Measurements from ENCODE around the gene LIF.

Gene LIF

DNA sequence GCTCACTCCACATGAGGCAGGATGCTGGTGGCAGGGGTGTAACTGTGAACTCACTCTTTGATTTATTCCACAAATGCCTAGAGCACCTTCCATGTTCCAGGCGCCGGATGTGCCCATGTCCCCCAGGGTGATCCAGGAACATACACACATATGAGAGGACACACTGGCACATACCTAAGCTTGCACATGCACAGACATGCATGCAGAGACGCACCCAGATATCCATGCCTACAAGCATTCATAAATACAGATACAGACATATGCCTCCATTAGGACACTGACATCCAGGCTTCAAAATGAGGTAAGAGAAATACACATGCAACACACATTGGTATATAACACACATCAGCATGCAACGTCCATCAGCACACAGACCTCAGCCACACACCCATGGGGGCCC, 15.6 kb upstream of the LIF start:
- TF ChIP-seq, protein P1, sequence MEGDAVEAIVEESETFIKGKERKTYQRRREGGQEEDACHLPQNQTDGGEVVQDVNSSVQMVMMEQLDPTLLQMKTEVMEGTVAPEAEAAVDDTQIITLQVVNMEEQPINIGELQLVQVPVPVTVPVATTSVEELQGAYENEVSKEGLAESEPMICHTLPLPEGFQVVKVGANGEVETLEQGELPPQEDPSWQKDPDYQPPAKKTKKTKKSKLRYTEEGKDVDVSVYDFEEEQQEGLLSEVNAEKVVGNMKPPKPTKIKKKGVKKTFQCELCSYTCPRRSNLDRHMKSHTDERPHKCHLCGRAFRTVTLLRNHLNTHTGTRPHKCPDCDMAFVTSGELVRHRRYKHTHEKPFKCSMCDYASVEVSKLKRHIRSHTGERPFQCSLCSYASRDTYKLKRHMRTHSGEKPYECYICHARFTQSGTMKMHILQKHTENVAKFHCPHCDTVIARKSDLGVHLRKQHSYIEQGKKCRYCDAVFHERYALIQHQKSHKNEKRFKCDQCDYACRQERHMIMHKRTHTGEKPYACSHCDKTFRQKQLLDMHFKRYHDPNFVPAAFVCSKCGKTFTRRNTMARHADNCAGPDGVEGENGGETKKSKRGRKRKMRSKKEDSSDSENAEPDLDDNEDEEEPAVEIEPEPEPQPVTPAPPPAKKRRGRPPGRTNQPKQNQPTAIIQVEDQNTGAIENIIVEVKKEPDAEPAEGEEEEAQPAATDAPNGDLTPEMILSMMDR (IDR thresholded peaks at IDR 0.05): no peak
- Histone ChIP-seq H3K27ac (no peak overlapping the region), H3K9me3 (ENCODE audit: control insufficient read depth, low read length) (no peaks in the 10 kb centered on the region), H3K4me1 (no peaks in the 10 kb centered on the region), H3K27me3 (ENCODE audit: control insufficient read depth, insufficient read depth, low read length) (no peaks in the 10 kb centered on the region), H2AFZ (no peak overlapping the region), H3K79me2 (no peaks in the 10 kb centered on the region), H3K9ac (no peak overlapping the region), H3K4me2 (ENCODE audit: low read length) (no peak overlapping the region), H3K4me3 (ENCODE audit: low read depth, low read length) (no peak overlapping the region), H3K36me3 (ENCODE audit: control insufficient read depth, insufficient read depth, low read length) (no peaks in the 10 kb centered on the region)

DNA sequence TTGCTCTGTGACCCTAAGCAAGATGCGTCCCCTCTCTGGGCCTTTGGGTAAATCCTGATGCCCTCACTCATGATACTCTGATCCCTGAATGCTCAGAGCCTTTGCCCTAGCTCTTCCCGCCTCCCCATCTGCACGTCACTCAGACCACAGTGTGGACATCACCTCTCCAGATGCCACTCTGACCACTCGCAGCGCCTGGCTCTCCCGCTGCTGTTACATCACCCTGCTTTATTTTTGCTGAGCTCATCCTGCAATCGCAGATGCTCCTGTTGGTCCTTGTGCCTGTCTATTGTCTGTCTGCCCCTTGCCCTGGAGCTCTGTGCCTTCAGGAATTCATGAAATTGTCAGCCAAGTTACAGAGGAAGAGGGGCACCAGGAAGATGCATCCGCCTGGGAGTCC, 14.6 kb upstream of the LIF start:
- Histone ChIP-seq H3K4me1 (no peaks in the 10 kb centered on the region), H3K27me3 (ENCODE audit: control insufficient read depth, insufficient read depth, low read length) (no peaks in the 10 kb centered on the region), H3K27ac (no peak overlapping the region), H3K79me2 (no peaks in the 10 kb centered on the region), H3K4me3 (ENCODE audit: low read depth, low read length) (no peak overlapping the region), H3K36me3 (ENCODE audit: control insufficient read depth, insufficient read depth, low read length) (no peaks in the 10 kb centered on the region), H3K9ac (no peak overlapping the region), H3K4me2 (ENCODE audit: low read length) (no peak overlapping the region), H3K9me3 (ENCODE audit: control insufficient read depth, low read length) (no peaks in the 10 kb centered on the region), H2AFZ (no peak overlapping the region)
- TF ChIP-seq, protein P1 (IDR thresholded peaks at IDR 0.05): no peak

DNA sequence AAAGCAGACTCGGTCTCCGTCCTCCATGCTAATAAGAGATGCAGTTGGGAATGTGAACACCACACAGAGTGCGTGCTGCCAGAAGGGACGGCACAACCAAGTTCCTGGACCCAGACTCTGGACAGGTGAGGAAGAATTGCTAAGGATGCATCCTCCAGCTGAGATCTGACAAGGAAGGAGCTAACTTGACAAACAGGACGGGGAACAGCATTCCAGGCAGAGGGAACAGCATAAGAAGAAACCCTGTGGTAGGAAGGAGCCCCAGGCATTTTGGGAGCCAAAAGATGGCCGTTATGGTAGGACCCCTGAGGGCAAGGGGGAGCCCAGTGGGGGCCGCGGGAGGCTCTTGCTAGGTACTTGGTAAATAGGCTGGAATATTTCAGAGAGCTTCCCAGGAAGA, 14.1 kb upstream of the LIF start:
- H3K9ac ChIP-seq: no peak overlapping the region

DNA sequence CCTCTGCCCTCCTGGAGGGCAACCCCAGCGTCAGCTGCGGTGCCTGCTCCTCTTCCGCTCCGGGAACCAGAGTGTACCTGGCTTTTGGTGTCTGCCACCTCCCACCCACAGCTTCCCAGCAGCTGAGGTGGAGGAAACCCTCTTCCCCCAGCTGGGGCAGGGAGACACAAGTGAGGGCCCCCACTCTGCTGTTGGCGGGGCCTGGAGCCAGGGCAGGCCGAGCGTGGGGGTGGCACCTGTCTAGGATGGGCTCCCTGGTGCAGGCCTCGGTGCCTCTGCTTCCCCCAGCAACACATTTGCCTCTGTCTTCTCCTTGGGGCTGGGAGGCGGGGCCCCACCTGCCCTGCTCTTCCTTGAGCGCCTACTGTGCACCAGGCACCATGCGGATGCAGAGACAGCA, 13.7 kb upstream of the LIF start:
- Histone ChIP-seq H3K79me2 (no peaks in the 10 kb centered on the region), H3K9me3 (ENCODE audit: control insufficient read depth, low read length) (no peaks in the 10 kb centered on the region), H3K4me1 (no peaks in the 10 kb centered on the region), H2AFZ (no peak overlapping the region), H3K9ac (no peak overlapping the region), H3K36me3 (ENCODE audit: control insufficient read depth, insufficient read depth, low read length) (no peaks in the 10 kb centered on the region), H3K4me2 (ENCODE audit: low read length) (no peak overlapping the region), H3K27ac (no peak overlapping the region), H3K27me3 (ENCODE audit: control insufficient read depth, insufficient read depth, low read length) (no peaks in the 10 kb centered on the region), H3K4me3 (ENCODE audit: low read depth, low read length) (no peak overlapping the region)
- TF ChIP-seq, protein P1 (IDR thresholded peaks at IDR 0.05): no peak

More for the DNA sequence above, 14.1 kb upstream of the LIF start:
- Histone ChIP-seq H3K9me3 (ENCODE audit: control insufficient read depth, low read length) (no peaks in the 10 kb centered on the region), H2AFZ (no peak overlapping the region), H3K79me2 (no peaks in the 10 kb centered on the region), H3K36me3 (ENCODE audit: control insufficient read depth, insufficient read depth, low read length) (no peaks in the 10 kb centered on the region), H3K27me3 (ENCODE audit: control insufficient read depth, insufficient read depth, low read length) (no peaks in the 10 kb centered on the region), H3K4me2 (ENCODE audit: low read length) (no peak overlapping the region), H3K4me1 (no peaks in the 10 kb centered on the region), H3K27ac (no peak overlapping the region), H3K4me3 (ENCODE audit: low read depth, low read length) (no peak overlapping the region)
- TF ChIP-seq, protein P1 (IDR thresholded peaks at IDR 0.05): no peak

DNA sequence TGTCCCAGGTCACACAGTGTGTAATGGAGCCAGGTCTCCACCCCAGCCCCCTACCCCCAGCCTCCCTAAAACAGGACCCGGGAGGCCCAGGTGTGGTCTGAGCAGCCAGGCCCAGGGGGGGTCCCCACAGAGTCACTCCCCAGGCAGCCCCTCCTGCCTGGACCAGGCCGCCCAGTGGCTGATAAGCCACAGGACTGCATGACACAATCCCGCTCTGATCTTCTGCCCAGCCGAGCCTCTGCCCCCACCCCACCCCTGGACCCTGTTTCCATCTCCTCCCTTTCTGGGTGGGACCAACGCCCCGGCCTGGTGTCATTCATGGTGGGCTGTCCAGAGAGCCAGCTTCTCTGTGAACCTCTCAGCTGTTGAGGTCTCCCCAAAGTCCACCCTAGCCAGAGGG, 7.8 kb upstream of the LIF start:
- Histone ChIP-seq H3K9ac (no peak overlapping the region), H3K79me2 (no peaks in the 10 kb centered on the region), H3K4me2 (ENCODE audit: low read length) (no peak overlapping the region), H3K4me1 (no peaks in the 10 kb centered on the region), H3K9me3 (ENCODE audit: control insufficient read depth, low read length) (no peaks in the 10 kb centered on the region), H2AFZ (no peak overlapping the region), H3K36me3 (ENCODE audit: control insufficient read depth, insufficient read depth, low read length) (no peaks in the 10 kb centered on the region), H3K27ac (no peak overlapping the region), H3K27me3 (ENCODE audit: control insufficient read depth, insufficient read depth, low read length) (no peaks in the 10 kb centered on the region), H3K4me3 (ENCODE audit: low read depth, low read length) (no peak overlapping the region)
- TF ChIP-seq, protein P1 (IDR thresholded peaks at IDR 0.05): no peak

Measured in parathyroid adenoma (tissue), 2 donors.